A549 (cell line): ENCODE data around the gene PRICKLE4. TPM values are rescaled to one million over a fixed set of nuclear protein-coding genes. Genes with fewer than 3 reads are reported as not detected.

Experiments
- ATAC-seq, 2 experiments: fragments of 200-7000 bp in 1 of 2; fragments of >200 bp in 1 of 2; cut with Nextera tagmentation in 1 of 2; cut with Tn5 transposase in 1 of 2; 3 replicates each; pipeline versions ENCODE4 v1.8.0 to v1.9.1; 2018 to 2020; ENCODE audit warnings: mild to moderate bottlenecking in 1 of 2, moderate library complexity in 1 of 2
- CTCF ChIA-PET: fragments of 300-600 bp; sonication (Branson Sonifier 250); formaldehyde crosslinking; extraction: SDS; loops from one replicate; lab custom pipeline; 2021; ENCODE audit warnings: antibody characterized with exemption, inconsistent platforms; lab: Yijun Ruan, JAX
- POLR2A ChIA-PET: fragments of 350-600 bp; formaldehyde crosslinking; extraction: SDS; loops from one replicate; lab custom pipeline; 2021; ENCODE audit warnings: antibody characterized with exemption, inconsistent platforms; lab: Yijun Ruan, JAX
- DNase-seq, 2 experiments: peaks; one replicate each; pipeline versions ENCODE4 v3.0.0 to v3.0.0-alpha.2; 2011 to 2016; ENCODE audit warnings: low read depth in 1 of 2, low spot score in 1 of 2
- FAIRE-seq: peaks from 2 replicates; lab custom pipeline; 2011; peaks lifted over from hg19 to GRCh38; lab: Jason Lieb, UNC
- H3K27ac ChIP-seq, 2 experiments: fragments of >200 bp; sonication (Bioruptor Twin); formaldehyde crosslinking; 3 replicates each; pipeline ENCODE4 v1.5.1; 2016 to 2017
- H3K4me1 ChIP-seq: fragments of >200 bp; sonication (Bioruptor Twin); formaldehyde crosslinking; 3 replicates; pipeline ENCODE4 v1.6.1; 2016
- H3K4me2 ChIP-seq: fragments of >200 bp; sonication (Bioruptor Twin); formaldehyde crosslinking; 3 replicates; pipeline ENCODE4 v1.6.1; 2016
- H3K4me3 ChIP-seq: fragments of >200 bp; sonication (Bioruptor Twin); formaldehyde crosslinking; 3 replicates; pipeline ENCODE4 v1.5.1; 2016
- H3K9me3 ChIP-seq: fragments of >200 bp; sonication (Bioruptor Twin); formaldehyde crosslinking; 3 replicates; pipeline ENCODE4 v1.6.1; 2016
- CEBPB ChIP-seq, 2 experiments: fragments of >200 bp in 1 of 2; sonication (Bioruptor Twin) in 1 of 2; formaldehyde crosslinking in 1 of 2; IDR thresholded peaks; 2 replicates each; pipeline ENCODE4 v1.6.1; 2012 to 2016
- EHF ChIP-seq: fragments of 250-450 bp; sonication (Bioruptor Pico); IDR thresholded peaks from 2 replicates; pipeline ENCODE4 v1.5.0; 2020; ENCODE audit warnings: mild to moderate bottlenecking
- FOXS1 ChIP-seq: fragments of 250-450 bp; sonication (Bioruptor Pico); IDR thresholded peaks from 2 replicates; pipeline ENCODE4 v1.5.0; 2020; ENCODE audit warnings: mild to moderate bottlenecking, moderate library complexity
- NR3C1 ChIP-seq: fragments of >200 bp; sonication (Bioruptor Twin); formaldehyde crosslinking; IDR thresholded peaks from 3 replicates; pipeline ENCODE4 v1.6.1; 2017
- POLR2AphosphoS2 ChIP-seq: conservative IDR thresholded peaks from 2 replicates; pipeline ENCODE4 v1.6.1; 2012; ENCODE audit warnings: low read length, improper control_type of control experiment, inconsistent platforms
- RCOR1 ChIP-seq: fragments of 150-350 bp; IDR thresholded peaks from 2 replicates; pipeline ENCODE4 v1.6.1; 2014; ENCODE audit warnings: antibody characterized with exemption, low read length, low read depth
- SMC3 ChIP-seq: fragments of >200 bp; sonication (Bioruptor Twin); formaldehyde crosslinking; IDR thresholded peaks from 3 replicates; pipeline ENCODE4 v1.6.1; 2018; ENCODE audit warnings: inconsistent platforms
- TFCP2L1 ChIP-seq: fragments of 250-450 bp; sonication (Bioruptor Pico); IDR thresholded peaks from 2 replicates; pipeline ENCODE4 v1.5.0; 2021; ENCODE audit warnings: mild to moderate bottlenecking
- TP53 ChIP-seq: fragments of 250-450 bp; sonication (Bioruptor Pico); IDR thresholded peaks from 2 replicates; pipeline ENCODE4 v1.5.0; 2021; ENCODE audit warnings: mild to moderate bottlenecking, moderate library complexity
- ZC3H11A ChIP-seq: fragments of 450-650 bp; IDR thresholded peaks from 2 replicates; pipeline ENCODE4 v1.6.1; 2014; ENCODE audit warnings: antibody characterized with exemption, mild to moderate bottlenecking
- WGBS: methylation state at CpG from one replicate; pipeline ENCODE4 v1.1.6; 2017; ENCODE audit errors: missing lambda C conversion rate; 5-methylcytosine and 5-hydroxymethylcytosine counted together
- polyA plus RNA-seq, 4 experiments: library from polyadenylated mRNA; depleted of rRNA in 3 of 4; stranded (reverse); fragments of >200 nt; fragmentation: RNase III in 1 of 4; extraction: RNeasy Plus Mini Kit Qiagen cat#74134 plus additional on column Dnase treatment in 1 of 4; gene quantifications; 2 replicates in 3 of 4; 3 replicates in 1 of 4; pipeline ENCODE4 v1.2.3, GENCODE V29; 2011 to 2017
- small RNA-seq, 6 experiments: library from RNA; depleted of rRNA; stranded (forward); fragments of <200 nt; gene quantifications; one replicate each; pipeline ENCODE3, GENCODE V24; 2012
- TF ChIP-seq, protein P1 (sequence below): fragments of 250-450 bp; sonication (Bioruptor Pico); IDR thresholded peaks from 2 replicates; pipeline ENCODE4 v1.5.0; 2021; ENCODE audit warnings: mild to moderate bottlenecking, moderate library complexity, borderline replicate concordance

The PRICKLE4 gene
- polyA plus RNA-seq, 2 of the 4 experiments (the other 2 are of a cell fraction) = 0.34 to 1.5 TPM

DNA sequence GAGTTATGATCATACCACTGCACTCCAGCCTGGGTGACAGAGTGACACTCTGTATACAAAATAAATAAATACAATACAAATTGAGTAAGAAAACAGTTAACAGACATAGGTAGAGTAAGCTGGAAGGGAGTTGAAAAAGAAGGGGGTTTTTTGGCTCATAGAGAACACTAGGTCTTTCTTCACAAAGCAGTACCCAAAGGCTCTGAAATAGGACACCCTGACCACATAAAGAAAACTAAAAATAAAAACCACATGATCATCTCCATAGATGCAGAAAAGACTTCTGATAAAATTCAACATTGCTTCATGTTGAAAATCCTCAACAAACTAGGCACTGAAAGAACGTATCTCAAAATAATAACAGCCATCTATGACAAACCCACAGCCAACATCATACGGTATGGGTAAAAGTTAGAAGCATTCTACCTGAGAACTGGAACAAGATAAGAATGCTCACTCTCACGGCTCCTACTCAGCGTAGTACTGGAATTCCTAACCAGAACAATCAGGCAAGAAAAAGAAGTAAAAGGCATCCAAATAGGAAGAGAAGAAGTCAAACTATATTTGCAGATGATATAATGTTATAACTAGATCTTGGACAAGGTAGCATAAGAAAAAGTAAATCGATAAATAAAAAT lies 55.6 kb downstream of the PRICKLE4 start:
- Histone ChIP-seq H3K9me3 (no peaks in the 10 kb centered on the region), H3K4me3 (no peak overlapping the region), H3K27ac (no peak overlapping the region), H3K4me1 (no peaks in the 10 kb centered on the region), H3K4me2 (no peak overlapping the region)
- CTCF ChIA-PET = interaction anchor here (0.7 to 1.1 kb wide), 2 partner anchors 10 to 48 kb away, joined by 3 read pairs; partner anchors contain the start of gene TOMM6
- TF ChIP-seq POLR2AphosphoS2 (no peak), RCOR1 (no peak), TP53 (CRISPR knock-in tag) (no peak), FOXS1 (CRISPR knock-in tag) (no peak)
- WGBS = 97% methylated on average over 5 of the region's 5 CpGs
- ATAC-seq = no peak
- DNase-seq = no peak
- FAIRE-seq = no peak
- POLR2A ChIA-PET = no interaction called here

GRCh38 chr6:41836660-41837052 lies 56.1 kb downstream of the PRICKLE4 start:
- no peak for FAIRE-seq
- 81% methylated on average over 2 of the region's 2 CpGs for WGBS
- DNase-seq = no peak
- ChIA-PET CTCF (no interaction called here), POLR2A (no interaction called here)
- no peak overlapping the region for H3K4me3 ChIP-seq
- ATAC-seq = no peak
- TF ChIP-seq TFCP2L1 (CRISPR knock-in tag) (no peak), SMC3 (no peak), NR3C1 (no peak), RCOR1 (no peak), EHF (CRISPR knock-in tag) (no peak), CEBPB (IDR thresholded peaks at IDR 0.05) (no peak), ZC3H11A (no peak)
- TF ChIP-seq, protein P1, sequence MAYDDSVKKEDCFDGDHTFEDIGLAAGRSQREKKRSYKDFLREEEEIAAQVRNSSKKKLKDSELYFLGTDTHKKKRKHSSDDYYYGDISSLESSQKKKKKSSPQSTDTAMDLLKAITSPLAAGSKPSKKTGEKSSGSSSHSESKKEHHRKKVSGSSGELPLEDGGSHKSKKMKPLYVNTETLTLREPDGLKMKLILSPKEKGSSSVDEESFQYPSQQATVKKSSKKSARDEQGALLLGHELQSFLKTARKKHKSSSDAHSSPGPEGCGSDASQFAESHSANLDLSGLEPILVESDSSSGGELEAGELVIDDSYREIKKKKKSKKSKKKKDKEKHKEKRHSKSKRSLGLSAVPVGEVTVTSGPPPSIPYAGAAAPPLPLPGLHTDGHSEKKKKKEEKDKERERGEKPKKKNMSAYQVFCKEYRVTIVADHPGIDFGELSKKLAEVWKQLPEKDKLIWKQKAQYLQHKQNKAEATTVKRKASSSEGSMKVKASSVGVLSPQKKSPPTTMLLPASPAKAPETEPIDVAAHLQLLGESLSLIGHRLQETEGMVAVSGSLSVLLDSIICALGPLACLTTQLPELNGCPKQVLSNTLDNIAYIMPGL = no peak
- H3K9me3 ChIP-seq = no peaks in the 10 kb centered on the region
- no peaks in the 10 kb centered on the region for H3K4me1 ChIP-seq
- H3K27ac ChIP-seq = no peak overlapping the region
- no peak overlapping the region for H3K4me2 ChIP-seq

Small RNA genes lying within 50 kb of the gene (small RNA-seq; reads per million reads assigned to genes)
- gene AL365205.2 (0 reads per million in 6 experiments), gene AL365205.3 (0 reads per million in 6 experiments), gene RF00393 (0 reads per million in 6 experiments)

Other genes with a start within 250 kb of the PRICKLE4 start
- 2.6 and 3.2 TPM in 2 replicates for gene FOXP4, start 234.4 kb upstream of the PRICKLE4 start, polyA plus RNA-seq (2011; rRNA removed)
- 12.5 to 14.5 TPM (median 14.2 TPM) in 3 replicates for gene FOXP4, start 234.4 kb upstream of the PRICKLE4 start, polyA plus RNA-seq (2017; fragmentation: RNase III; extraction: RNeasy Plus Mini Kit Qiagen cat#74134 plus additional on column Dnase treatment)
- gene MDFI, start 142.3 kb upstream of the PRICKLE4 start, polyA plus RNA-seq (2011; rRNA removed) = 0.06 and 0.26 TPM in 2 replicates
- 0.21 to 0.30 TPM (median 0.28 TPM) in 3 replicates for gene MDFI, start 142.3 kb upstream of the PRICKLE4 start, polyA plus RNA-seq (2017; fragmentation: RNase III; extraction: RNeasy Plus Mini Kit Qiagen cat#74134 plus additional on column Dnase treatment)
- 2.9 and 3.1 TPM in 2 replicates for gene TFEB, start 45.2 kb upstream of the PRICKLE4 start, polyA plus RNA-seq (2011; rRNA removed)
- gene TFEB, start 45.2 kb upstream of the PRICKLE4 start, polyA plus RNA-seq (2017; fragmentation: RNase III; extraction: RNeasy Plus Mini Kit Qiagen cat#74134 plus additional on column Dnase treatment) = 4.3 to 6.1 TPM (median 4.5 TPM) in 3 replicates
- gene PGC, start 33.4 kb upstream of the PRICKLE4 start, polyA plus RNA-seq (2011; rRNA removed) = not detected in 2 replicates
- not detected in 3 replicates for gene PGC, start 33.4 kb upstream of the PRICKLE4 start, polyA plus RNA-seq (2017; fragmentation: RNase III; extraction: RNeasy Plus Mini Kit Qiagen cat#74134 plus additional on column Dnase treatment)
- gene FRS3, start 882 bp upstream of the PRICKLE4 start, polyA plus RNA-seq (2011; rRNA removed) = 1.9 TPM in 2 replicates
- gene FRS3, start 882 bp upstream of the PRICKLE4 start, polyA plus RNA-seq (2017; fragmentation: RNase III; extraction: RNeasy Plus Mini Kit Qiagen cat#74134 plus additional on column Dnase treatment) = 1.7 to 2.0 TPM (median 2.0 TPM) in 3 replicates
- 217 and 262 TPM in 2 replicates for gene TOMM6, start 6.9 kb downstream of the PRICKLE4 start, polyA plus RNA-seq (2011; rRNA removed)
- gene TOMM6, start 6.9 kb downstream of the PRICKLE4 start, polyA plus RNA-seq (2017; fragmentation: RNase III; extraction: RNeasy Plus Mini Kit Qiagen cat#74134 plus additional on column Dnase treatment) = 252 to 261 TPM (median 254 TPM) in 3 replicates
- gene USP49, start 114.6 kb downstream of the PRICKLE4 start, polyA plus RNA-seq (2011; rRNA removed) = 2.9 TPM in 2 replicates
- gene USP49, start 114.6 kb downstream of the PRICKLE4 start, polyA plus RNA-seq (2017; fragmentation: RNase III; extraction: RNeasy Plus Mini Kit Qiagen cat#74134 plus additional on column Dnase treatment) = 3.6 to 4.3 TPM (median 4.1 TPM) in 3 replicates
- gene MED20, start 140.4 kb downstream of the PRICKLE4 start, polyA plus RNA-seq (2011; rRNA removed) = 29.3 and 32.9 TPM in 2 replicates
- 18.4 to 21.0 TPM (median 19.0 TPM) in 3 replicates for gene MED20, start 140.4 kb downstream of the PRICKLE4 start, polyA plus RNA-seq (2017; fragmentation: RNase III; extraction: RNeasy Plus Mini Kit Qiagen cat#74134 plus additional on column Dnase treatment)
- gene BYSL, start 140.7 kb downstream of the PRICKLE4 start, polyA plus RNA-seq (2011; rRNA removed) = 28.8 and 38.7 TPM in 2 replicates
- gene BYSL, start 140.7 kb downstream of the PRICKLE4 start, polyA plus RNA-seq (2017; fragmentation: RNase III; extraction: RNeasy Plus Mini Kit Qiagen cat#74134 plus additional on column Dnase treatment) = 60.9 to 66.9 TPM (median 61.8 TPM) in 3 replicates
- 112 TPM in 2 replicates for gene CCND3, start 161.0 kb downstream of the PRICKLE4 start, polyA plus RNA-seq (2011; rRNA removed)
- 213 to 228 TPM (median 215 TPM) in 3 replicates for gene CCND3, start 161.0 kb downstream of the PRICKLE4 start, polyA plus RNA-seq (2017; fragmentation: RNase III; extraction: RNeasy Plus Mini Kit Qiagen cat#74134 plus additional on column Dnase treatment)